ENCODE data around the gene RNFT2.

GRCh38 chr12:116731801-116732200 lies 6.3 kb upstream of the RNFT2 start:
- TF ChIP-seq, protein P1, sequence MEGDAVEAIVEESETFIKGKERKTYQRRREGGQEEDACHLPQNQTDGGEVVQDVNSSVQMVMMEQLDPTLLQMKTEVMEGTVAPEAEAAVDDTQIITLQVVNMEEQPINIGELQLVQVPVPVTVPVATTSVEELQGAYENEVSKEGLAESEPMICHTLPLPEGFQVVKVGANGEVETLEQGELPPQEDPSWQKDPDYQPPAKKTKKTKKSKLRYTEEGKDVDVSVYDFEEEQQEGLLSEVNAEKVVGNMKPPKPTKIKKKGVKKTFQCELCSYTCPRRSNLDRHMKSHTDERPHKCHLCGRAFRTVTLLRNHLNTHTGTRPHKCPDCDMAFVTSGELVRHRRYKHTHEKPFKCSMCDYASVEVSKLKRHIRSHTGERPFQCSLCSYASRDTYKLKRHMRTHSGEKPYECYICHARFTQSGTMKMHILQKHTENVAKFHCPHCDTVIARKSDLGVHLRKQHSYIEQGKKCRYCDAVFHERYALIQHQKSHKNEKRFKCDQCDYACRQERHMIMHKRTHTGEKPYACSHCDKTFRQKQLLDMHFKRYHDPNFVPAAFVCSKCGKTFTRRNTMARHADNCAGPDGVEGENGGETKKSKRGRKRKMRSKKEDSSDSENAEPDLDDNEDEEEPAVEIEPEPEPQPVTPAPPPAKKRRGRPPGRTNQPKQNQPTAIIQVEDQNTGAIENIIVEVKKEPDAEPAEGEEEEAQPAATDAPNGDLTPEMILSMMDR (IDR thresholded peaks at IDR 0.05; ENCODE audit: low read depth, low read length): no peak
- TF ChIP-seq POLR2A (IDR thresholded peaks at IDR 0.05; ENCODE audit: extremely low read depth, insufficient read length) (no peak), MAX (IDR thresholded peaks at IDR 0.05; ENCODE audit: low read depth, low read length) (no peak), MYC (IDR thresholded peaks at IDR 0.05; ENCODE audit: low read depth, low read length) (no peak)
